IPS-NIHi11 (cell line): ENCODE results near the gene KCNG1.

Experiments
- DNase-seq: peaks from one replicate; pipeline ENCODE4 v3.0.0; 2012; ENCODE audit warnings: mixed read lengths, low spot score

The KCNG1 gene

GRCh38 chr20:51034988-51035656, 12.2 kb upstream of the KCNG1 start:
- DNase-seq: no peak

DNA sequence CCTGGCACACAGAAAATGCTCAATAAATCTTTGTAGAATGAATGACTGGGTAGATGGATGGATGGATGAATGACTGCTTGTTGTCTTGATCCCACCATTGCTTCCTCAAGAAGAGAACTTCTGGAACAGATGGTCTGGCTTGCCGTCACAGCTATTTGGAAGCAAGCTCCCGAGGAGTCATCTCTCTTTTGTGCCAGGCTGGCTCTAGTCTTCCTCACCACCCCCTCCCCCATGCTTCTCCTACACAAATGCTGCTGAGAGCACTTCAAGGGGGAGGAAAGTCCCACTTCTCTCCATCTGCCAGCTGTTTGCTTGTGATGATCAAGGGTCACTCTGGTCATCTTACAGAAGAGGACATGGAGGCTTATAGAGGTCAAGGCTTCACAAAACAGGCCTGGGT, 11.6 kb upstream of the KCNG1 start:
- no peak for DNase-seq

- no peak for DNase-seq
Measured at GRCh38 chr20:51029963-51030920, 7.3 kb upstream of the KCNG1 start.

GRCh38 chr20:51029556-51029955, 6.6 kb upstream of the KCNG1 start:
- DNase-seq: no peak

GRCh38 chr20:51028616-51029212, 5.8 kb upstream of the KCNG1 start:
- DNase-seq: no peak

DNA sequence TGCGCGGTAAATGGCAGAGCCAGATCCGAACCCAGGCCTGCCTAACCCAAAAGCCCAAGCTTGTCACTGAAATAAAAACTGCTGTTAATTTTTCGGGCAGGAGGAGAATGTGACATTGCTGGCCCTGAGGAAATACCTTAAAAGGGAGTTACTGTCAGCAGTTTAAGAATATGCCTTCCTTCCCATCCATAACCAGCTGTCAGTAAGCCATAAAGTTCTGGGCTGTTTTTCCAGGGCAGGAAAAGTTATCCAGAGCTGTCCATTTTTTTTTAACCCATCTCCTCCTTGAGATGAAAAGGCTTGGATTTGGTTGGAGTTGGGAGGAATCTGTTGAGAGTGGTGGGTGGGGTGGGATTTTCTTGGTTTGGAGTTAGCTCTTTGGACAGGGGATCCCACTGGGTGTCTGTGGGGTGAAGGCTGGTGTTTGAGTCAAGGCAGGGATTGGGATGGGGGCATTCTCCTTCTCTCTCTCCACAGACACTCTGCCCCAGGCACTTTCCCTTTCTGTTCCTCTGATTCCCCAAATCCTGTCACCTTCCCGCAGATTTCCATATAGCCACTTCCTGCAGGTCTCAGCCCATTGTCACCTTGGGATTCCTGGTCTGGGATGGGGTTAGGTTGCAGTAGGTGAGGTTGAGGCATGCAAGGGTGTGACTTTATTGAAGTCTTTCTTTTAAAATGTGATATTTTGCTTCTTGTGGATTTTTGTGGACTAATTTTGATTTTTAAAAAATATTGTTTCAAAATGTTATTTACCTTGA, 4.3 kb upstream of the KCNG1 start:
- DNase-seq: no peak

GRCh38 chr20:51026269-51026668, 3.4 kb upstream of the KCNG1 start:
- no peak for DNase-seq

DNA sequence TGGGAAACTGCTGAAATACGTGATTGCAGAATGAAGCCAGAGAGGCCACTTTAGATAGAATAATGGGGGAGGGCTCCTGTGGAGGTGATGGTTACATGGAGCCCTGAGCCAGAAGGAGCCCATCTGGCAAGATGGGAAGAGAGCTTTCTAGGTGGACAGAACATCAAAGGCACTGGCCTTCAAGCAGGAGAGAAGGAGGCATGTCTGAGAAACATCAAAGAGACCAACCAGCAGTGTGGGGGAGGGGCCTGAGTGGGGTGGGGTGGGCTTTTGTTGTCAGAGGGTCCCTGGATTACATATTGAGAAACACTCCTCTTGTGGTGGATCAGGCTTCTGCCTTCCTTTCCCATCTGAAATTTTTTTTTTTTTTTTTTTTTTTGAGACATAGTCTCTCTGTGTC, 1.9 kb upstream of the KCNG1 start:
- DNase-seq: no peak

DNA sequence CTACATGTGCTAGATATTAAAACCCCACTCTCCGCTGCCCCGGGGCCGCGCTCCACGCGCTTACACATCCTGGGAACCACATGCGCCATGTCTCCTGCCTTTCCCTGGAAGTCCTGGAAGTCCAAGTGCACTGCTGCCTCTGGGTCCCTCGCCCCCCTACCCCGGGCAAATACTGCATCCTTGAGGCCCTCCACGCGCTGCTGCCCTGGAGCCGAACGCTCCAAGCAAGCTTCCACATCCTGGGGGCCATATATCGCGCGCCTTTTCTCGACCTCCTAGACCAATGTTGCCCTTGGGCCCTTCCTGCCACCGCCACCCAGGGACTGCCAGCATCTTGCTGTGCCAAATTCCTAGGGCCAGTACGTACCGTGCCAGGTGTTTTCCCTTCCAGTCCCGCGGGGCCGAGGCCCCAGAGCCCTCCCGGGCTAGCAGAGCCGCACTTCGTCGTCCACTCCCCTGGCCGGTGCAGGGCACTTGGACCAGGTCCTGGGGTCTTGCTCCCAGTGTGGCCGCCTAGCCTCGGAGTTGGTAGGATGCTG, 779 bp upstream of the KCNG1 start:
- peak; percentile 44 for DNase-seq

DNA sequence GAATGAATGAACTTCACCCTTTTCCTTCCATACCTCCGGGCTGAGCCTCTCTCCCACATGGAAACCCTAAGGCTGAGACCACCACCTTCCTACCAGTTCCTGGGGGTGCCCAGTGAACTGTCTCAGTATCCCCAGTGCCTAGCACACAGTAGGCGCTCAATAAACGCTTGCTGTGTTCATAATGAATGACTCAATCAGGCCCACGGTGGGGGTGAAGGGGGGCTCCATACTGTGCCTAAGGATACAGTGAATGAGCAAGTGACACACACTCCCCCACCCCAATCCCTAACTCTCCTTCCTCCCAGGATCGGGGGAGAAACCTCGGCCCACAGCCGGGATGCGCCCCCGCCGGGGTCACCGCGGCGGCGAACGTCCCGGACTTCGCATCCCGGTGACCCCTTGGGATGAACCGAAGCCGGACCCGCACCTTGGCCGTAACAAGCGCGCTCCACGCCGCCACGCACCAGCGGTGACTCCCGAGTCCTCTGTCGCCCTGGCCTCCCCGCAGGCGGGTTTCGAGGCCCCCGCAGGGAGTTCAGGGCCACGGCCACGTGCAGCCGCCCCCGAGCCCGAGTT, 592 bp downstream of the KCNG1 start:
- peak; percentile 35 for DNase-seq

DNA sequence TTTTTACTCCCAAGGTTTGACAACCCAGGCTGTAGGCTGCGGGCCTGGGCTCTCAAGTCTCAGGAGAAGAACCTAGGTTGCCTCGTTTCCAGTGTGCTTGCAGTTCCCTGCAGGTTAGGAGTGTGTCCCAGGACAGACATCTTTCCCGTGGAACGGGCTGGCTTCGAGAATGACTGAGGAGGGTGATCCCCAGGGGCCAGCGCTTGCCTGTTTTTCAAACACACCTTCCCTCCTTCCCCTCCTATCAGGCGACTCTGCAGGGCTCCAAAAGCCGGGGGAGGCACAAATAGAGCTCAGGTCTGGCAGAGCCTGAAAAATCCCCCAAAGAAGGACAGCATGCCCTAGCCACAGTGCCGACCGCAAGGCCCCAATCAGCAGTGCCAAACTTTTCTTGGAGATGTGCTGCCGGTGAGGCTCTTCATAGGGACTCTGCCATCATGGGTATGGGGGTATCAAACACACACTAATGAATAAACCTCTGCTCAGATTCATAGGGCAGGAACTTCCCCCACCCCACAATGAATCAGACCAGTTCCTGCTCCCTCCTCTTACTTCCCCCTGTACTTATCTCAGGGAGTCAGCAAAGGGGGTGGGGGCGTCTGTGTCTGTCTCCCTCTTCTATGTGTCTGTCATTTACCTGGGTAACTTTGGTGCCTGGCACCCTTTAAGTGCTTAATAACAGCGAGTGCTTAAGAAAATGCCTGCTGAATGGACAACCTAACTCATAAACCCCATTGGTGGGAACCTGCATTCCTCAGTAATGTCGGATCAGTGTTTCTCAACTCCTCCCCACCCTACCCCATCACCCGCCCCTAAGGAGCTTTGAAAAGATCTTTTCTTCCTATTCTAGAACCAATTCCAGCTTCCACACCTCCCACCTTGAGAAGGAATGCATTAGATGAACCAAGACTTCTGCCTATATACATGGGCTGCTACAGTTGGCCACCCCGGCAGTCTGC, 1.6 kb downstream of the KCNG1 start:
- no peak for DNase-seq

DNA sequence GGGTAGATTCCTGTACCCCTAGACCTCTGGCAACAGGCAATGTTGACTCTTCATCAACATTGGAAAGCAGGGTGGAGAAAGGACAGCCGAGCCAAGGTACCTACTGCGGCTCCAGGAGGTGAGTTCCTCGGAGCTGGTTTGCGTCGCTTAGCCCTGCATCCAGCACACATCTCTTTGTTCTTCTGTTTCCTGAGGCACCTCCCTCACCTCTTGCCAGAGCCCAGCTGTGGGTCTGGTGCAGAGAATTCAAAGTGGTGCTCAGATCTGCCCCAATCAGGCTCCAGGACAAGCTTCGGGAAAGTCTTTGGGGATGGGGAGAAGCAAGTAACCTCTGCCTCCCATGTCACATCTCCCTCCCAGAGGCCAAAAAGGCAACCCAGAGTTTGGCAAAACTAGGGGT, 2.2 kb downstream of the KCNG1 start:
- DNase-seq: no peak

DNA sequence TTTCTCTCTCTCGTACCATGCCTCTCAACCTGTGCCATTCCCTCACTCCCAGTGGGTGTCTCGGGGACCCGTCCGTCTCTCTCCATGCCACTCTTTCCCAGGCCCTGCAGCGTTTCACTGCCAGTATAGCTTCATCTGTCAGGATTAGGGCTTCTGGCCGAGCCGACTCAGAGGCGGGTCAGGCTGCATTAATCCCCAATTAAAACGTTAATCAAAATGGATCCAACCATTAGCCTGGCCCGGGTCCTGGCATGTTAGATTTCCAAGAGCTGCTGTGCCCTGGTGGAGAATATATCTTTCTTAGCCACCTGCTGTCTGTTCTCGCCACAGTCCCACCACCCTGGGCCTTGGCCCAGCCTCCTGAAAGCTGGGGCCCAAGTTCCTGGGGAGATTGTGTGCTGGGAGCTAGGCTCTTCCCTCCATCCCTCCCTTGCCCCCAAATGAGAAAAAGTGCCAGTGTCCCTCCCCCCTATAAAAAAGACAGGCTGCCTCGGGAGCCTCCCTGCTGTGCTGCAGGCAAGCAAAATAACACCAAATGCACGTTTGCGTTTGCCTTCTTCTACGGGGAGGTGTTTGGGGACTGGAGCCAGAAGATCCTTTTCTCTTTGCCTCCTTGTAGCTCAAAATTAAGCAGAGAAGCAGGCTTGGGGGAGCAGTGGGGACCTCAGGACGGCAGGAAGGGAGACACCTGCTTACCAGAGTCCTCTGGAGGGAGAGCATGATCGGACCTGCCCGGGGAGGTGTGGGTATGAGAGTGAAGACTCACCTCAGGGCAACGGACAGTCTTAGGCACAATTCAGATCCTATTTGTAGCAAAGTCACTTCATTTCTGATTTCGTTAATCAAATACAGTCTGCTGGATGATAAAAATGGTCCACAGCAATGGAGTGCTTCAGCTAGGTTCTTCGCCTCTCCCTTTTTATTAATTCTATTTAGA, 3.0 kb downstream of the KCNG1 start:
- DNase-seq: no peak

DNA sequence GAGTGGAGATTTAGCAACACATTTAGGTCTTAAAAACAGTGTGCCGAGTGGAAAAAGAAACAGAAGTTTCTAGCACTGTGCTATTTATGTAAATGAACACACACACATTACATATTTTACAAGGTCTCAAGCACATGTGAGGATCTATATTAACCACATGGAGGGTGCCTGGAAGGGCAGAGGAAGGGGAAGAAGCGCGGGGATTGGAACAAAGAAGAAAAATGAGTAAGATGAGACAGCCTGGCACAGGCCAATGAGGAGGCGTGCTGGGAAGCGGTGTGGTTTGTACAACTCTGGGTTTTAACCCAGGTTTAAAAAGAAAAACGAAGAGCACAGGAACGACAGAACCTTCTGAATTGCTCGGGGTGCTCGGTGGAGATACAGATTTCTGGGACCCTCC, 5.7 kb downstream of the KCNG1 start:
- no peak for DNase-seq

- DNase-seq: no peak
Measured at GRCh38 chr20:51016521-51016920, 6.4 kb downstream of the KCNG1 start.

DNA sequence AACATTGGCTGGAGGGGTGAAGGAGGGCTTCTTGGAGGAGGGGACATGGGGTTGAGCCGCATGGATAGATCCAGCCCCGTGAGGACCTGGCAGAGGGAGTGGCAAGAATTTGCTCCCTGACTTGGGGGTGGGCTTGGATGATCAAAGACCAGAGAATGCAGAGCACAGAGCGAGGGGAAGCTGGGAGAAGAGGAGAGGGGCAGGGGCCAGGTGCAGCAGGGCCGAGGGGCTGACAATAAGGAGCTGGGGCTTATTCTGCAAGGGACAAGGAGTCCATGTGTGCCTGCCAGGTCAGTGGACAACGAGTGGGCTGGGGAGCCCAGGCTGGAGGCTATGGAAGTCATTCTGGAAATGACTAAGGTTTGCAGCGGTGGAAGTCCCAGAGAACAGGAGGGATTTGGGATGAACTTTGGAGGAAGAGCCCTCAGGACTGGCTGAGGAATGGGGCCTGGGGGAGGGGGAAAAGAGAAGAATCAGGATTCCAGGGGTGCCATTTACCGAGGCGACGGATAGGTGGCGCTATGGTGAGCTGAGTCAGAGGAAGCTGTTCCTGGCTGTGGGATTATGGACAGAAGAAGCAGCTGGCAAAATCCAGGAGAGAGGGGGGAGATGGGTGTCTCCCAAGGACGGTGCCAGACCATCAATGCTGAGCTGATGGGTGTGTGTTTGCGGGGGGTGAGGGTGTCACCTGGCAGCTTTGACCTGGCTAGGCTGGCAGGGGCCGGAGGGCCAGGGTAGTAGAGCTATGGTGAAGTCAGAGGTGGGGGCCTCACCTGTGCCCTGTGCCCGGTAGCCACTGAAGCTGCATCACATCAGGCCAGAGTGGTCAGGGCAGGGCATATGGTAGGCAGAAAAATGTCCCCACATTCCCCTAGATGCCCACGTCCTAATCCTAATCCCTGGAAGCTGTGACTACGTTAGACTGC, 7.8 kb downstream of the KCNG1 start:
- DNase-seq: peak; percentile 87

DNA sequence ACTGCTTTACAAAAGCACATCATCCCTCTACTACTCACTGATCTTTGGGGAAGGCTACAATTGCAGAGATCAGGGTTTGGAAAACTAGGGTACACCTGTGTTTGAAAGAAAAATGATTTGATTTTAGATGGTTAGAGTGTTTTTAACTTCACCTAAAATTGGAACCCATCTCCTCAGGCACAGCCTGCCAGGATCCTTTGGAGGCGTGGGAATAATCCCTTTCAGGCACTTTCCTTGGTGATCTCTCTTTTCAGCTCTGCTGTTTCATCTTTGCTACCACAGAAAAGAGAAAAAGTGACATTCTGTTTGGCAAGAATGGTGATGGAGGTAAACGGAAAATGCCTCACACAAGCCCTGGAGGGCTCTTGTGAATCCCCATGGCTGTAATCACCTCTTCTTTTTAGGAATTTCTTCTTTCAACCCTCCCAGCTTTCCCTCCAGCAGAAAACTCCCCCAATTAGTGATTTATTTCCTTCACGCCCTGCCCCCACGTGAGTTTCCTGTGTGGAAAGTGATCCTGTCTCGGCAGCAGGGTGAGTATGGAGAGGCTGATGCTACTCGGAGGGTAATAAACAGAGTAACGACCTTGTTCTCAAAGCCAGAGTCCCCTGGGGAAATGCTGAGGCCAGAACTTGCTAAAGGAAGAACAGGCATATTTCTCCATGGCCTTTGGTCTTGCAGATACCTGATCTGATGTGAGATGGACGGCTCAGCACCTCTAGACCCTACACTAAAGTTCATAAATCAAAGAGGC, 9.2 kb downstream of the KCNG1 start:
- no peak for DNase-seq
